Epithelial cell of proximal tubule (primary cell): Measurements from ENCODE around the gene TMC1. TPM values are rescaled to one million over a fixed set of nuclear protein-coding genes. Genes with fewer than 3 reads are reported as not detected.

Experiments
- DNase-seq: peaks from one replicate; pipeline ENCODE4 v3.0.0-alpha.2; 2011; ENCODE audit warnings: low read depth
- H3K4me3 ChIP-seq: 2 replicates; pipeline ENCODE4 v1.5.1; 2011; ENCODE audit warnings: low read depth, mild to moderate bottlenecking, low read length
- CTCF ChIP-seq: conservative IDR thresholded peaks from 2 replicates; pipeline ENCODE4 v1.5.1; 2012; ENCODE audit warnings: low read depth, mild to moderate bottlenecking, low read length
- total RNA-seq: library from RNA; depleted of rRNA; stranded (reverse); fragments of >200 nt; gene quantifications from 2 replicates; pipeline ENCODE4 v1.2.3, GENCODE V29; 2015

The TMC1 gene
- total RNA-seq, 1 donor from 2014 or later, result not detected

DNA sequence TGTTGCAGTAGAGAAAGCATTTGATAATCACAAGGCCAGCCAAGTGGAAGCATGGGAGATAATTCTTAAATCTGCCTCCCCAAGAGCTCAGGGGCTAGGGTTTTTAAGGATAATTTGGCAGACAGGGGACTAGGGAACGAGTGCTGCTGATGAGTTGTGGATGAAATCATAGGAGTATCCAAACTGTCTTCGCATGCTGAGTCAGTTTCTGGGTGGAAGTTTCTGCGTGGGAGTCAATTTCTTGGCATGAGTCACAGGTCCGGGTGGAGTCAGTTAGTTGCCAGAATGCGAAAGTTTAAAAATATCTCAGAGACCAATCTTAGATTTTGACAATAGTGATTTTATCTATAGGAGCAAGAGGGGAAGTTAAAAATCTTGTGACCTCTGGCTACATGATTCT lies 112.6 kb downstream of the TMC1 start:
- no peak for DNase-seq
- TF ChIP-seq CTCF, result no peak
- no peak overlapping the region for H3K4me3 ChIP-seq

DNA sequence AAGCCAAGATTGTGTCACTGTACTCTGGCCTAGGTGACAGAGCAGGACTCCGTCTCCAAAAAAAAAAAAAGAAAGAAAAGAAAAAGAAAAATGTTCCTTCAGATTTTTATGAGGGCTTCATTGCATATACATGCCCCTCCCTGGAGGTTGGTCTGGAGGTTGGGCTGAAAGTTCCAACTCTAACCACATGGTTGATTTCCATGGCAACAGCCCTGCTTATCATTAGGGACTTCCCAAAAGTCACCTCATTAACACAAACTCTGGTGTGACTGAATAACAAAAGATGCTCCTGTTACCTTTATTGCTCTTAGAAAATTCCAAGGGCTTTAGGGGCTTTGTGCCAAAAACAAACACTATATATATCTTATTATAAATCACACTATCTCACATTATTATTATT lies 113.8 kb downstream of the TMC1 start:
- TF ChIP-seq CTCF, result no peak
- DNase-seq, result no peak
- H3K4me3 ChIP-seq, result no peak overlapping the region

DNA sequence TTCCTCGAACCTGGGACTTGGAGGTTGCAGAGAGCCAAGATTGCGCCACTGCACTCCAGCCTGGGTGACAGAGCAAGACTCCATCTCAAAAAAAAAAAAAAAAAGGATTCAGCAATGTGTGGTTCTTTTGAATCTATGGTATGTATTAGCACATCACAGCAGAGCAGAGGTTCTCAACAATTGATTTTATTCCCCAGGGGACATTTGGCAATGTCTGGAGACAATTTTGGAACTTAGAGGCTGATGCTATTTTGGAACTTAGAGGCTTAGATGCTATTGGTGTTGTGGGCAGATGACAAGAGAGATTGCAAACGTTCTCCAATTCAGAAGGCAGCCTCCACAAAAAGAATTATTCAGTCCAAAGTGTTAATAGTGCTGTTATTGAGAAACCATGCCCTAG lies 115.2 kb downstream of the TMC1 start:
- TF ChIP-seq CTCF, result no peak
- DNase-seq, result no peak
- H3K4me3 ChIP-seq, result no peak overlapping the region

DNA sequence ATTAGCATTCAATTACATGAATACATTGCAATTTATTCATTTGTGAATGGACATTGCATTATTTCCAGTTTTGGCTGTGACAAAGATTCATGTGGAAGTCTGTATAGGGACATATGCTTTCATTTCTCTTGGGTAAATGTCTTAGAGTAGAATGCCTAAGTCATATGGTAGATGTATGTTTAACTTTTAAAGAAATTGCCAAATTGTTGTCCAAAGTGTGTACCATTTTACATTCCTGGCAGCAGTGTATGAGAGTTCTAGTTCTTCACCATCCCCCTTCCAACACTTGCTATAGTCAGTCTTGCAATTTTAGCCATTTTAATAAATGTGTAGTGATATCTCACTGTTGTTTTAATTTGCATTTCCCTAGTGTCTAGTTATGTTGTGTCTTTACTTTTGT lies 122.2 kb downstream of the TMC1 start:
- DNase-seq, result no peak
- TF ChIP-seq CTCF, result no peak
- H3K4me3 ChIP-seq, result no peak overlapping the region

DNA sequence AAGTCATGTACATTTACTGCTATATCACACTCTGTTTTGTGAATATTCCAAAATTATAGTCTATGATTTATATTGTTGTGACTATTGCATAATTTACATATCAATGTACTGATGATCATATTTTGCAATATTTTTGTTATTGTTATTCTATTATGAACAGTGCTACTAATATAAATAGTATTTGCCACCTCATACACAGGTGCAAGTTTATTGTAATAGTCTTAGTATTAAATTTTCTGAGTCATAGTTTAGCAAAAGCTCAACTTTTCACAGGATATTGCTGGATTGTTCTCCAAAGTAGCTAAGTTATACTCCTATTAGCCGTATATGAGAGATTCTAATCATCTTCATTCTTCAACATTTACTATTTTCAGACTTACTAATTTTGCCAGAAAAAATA lies 124.7 kb downstream of the TMC1 start:
- DNase-seq, result no peak
- no peak for TF ChIP-seq CTCF
- no peak overlapping the region for H3K4me3 ChIP-seq

GRCh38 chr9:72648324-72649126 lies 127.1 kb downstream of the TMC1 start:
- no peak overlapping the region for H3K4me3 ChIP-seq
- no peak for TF ChIP-seq CTCF
- no peak for DNase-seq

GRCh38 chr9:72649127-72649442 lies 127.7 kb downstream of the TMC1 start:
- no peak for DNase-seq

More at GRCh38 chr9:72649127-72649442, 127.7 kb downstream of the TMC1 start:
- H3K4me3 ChIP-seq, result no peak overlapping the region
- TF ChIP-seq CTCF, result no peak
